ENCODE data around the gene PRICKLE1.
"Not testable (repeated sequence)": the region's sequence is repeated elsewhere in the genome, so short reads cannot be mapped to it uniquely, and the experiment has no call there.

The PRICKLE1 gene

DNA sequence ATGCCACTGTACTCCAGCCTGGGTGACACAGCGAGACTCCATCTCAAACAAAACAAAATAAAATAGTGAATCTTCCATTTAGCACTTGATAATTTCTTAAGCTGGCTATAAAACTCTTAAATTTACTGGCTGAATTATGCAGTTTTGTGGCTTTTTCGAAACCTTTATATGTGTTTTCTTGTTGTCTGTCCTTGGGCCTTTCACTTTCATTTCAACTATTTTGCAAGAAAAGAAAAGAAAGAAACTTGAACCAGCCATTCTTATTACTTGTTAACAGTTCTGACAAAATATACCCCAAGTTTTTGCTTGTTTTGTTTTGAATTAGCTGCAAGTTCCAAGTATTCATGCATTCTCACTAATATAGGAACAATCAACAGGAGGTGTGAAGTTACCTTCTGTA, 42.8 kb downstream of the PRICKLE1 start:
- Histone ChIP-seq H3K27ac (peak overlapping the region; percentile 58), H4K20me1 (ENCODE audit: insufficient read depth) (no peaks in the 10 kb centered on the region)

GRCh38 chr12:42541965-42542364, 47.6 kb downstream of the PRICKLE1 start:
- peaks cover 11% of the 10 kb centered on the region for H3K4me1 ChIP-seq (ENCODE audit: low read depth, poor library complexity, severe bottlenecking)
- no peaks in the 10 kb centered on the region for H3K36me3 ChIP-seq (ENCODE audit: insufficient read depth)
- TF ChIP-seq, protein P1, sequence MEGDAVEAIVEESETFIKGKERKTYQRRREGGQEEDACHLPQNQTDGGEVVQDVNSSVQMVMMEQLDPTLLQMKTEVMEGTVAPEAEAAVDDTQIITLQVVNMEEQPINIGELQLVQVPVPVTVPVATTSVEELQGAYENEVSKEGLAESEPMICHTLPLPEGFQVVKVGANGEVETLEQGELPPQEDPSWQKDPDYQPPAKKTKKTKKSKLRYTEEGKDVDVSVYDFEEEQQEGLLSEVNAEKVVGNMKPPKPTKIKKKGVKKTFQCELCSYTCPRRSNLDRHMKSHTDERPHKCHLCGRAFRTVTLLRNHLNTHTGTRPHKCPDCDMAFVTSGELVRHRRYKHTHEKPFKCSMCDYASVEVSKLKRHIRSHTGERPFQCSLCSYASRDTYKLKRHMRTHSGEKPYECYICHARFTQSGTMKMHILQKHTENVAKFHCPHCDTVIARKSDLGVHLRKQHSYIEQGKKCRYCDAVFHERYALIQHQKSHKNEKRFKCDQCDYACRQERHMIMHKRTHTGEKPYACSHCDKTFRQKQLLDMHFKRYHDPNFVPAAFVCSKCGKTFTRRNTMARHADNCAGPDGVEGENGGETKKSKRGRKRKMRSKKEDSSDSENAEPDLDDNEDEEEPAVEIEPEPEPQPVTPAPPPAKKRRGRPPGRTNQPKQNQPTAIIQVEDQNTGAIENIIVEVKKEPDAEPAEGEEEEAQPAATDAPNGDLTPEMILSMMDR (conservative IDR thresholded peaks at IDR 0.05; ENCODE audit: low read depth, low read length), result no peak
- H4K20me1 ChIP-seq (ENCODE audit: insufficient read depth), result no peaks in the 10 kb centered on the region
- no peaks in the 10 kb centered on the region for H3K79me2 ChIP-seq (ENCODE audit: insufficient read depth, low read depth)
- no peak overlapping the region for H3K4me2 ChIP-seq
- H2AFZ ChIP-seq (ENCODE audit: low read depth), result no peak overlapping the region
- H3K27me3 ChIP-seq (ENCODE audit: insufficient read depth, low read depth), result no peaks in the 10 kb centered on the region
- H3K27ac ChIP-seq, result no peak overlapping the region
- H3K9ac ChIP-seq, result no peak overlapping the region
- no peak overlapping the region for H3K4me3 ChIP-seq (IDR thresholded peaks at IDR 0.05; ENCODE audit: insufficient read depth, low read depth, low read length)

More for the DNA sequence above, 42.8 kb downstream of the PRICKLE1 start:
- no peak overlapping the region for H3K4me3 ChIP-seq (IDR thresholded peaks at IDR 0.05; ENCODE audit: insufficient read depth, low read depth, low read length)
- no peaks in the 10 kb centered on the region for H3K79me2 ChIP-seq (ENCODE audit: insufficient read depth, low read depth)
- TF ChIP-seq, protein P1 (conservative IDR thresholded peaks at IDR 0.05; ENCODE audit: low read depth, low read length), result no peak
- H2AFZ ChIP-seq (ENCODE audit: low read depth), result peak overlapping the region; percentile 71
- peaks cover 15% of the 10 kb centered on the region for H3K4me1 ChIP-seq (ENCODE audit: low read depth, poor library complexity, severe bottlenecking)
- no peaks in the 10 kb centered on the region for H3K36me3 ChIP-seq (ENCODE audit: insufficient read depth)
- peak overlapping the region; percentile 71 for H3K4me2 ChIP-seq
- no peaks in the 10 kb centered on the region for H3K27me3 ChIP-seq (ENCODE audit: insufficient read depth, low read depth)
- peak overlapping the region; percentile 51; the same call in 1 of the 2 replicates for H3K9ac ChIP-seq

DNA sequence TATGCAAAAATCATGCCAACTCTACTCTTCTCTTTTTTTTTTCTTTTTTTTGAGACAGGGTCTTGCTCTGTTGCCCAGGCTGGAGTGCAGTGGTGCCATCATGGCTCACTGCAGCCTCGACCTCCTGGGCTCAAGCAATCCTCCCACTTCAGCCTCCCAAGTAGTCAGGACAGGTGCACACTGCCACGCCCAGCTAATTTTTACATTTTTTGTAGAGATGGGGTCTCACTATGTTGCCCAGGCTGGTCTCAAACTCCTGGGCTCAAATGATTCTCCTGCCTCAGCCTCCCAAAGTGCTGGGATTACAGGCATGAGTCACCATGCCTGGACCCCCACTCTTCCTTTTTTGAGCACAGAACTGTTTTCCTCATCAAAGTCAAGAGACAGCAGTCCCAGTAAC, 48.2 kb downstream of the PRICKLE1 start:
- not testable (repeated sequence) for H4K20me1 ChIP-seq (ENCODE audit: insufficient read depth); H3K79me2 ChIP-seq (ENCODE audit: insufficient read depth, low read depth); H3K27me3 ChIP-seq (ENCODE audit: insufficient read depth, low read depth); H2AFZ ChIP-seq (ENCODE audit: low read depth); H3K9ac ChIP-seq; H3K36me3 ChIP-seq (ENCODE audit: insufficient read depth); H3K4me2 ChIP-seq; H3K4me3 ChIP-seq (IDR thresholded peaks at IDR 0.05; ENCODE audit: insufficient read depth, low read depth, low read length); H3K4me1 ChIP-seq (ENCODE audit: low read depth, poor library complexity, severe bottlenecking); H3K27ac ChIP-seq

DNA sequence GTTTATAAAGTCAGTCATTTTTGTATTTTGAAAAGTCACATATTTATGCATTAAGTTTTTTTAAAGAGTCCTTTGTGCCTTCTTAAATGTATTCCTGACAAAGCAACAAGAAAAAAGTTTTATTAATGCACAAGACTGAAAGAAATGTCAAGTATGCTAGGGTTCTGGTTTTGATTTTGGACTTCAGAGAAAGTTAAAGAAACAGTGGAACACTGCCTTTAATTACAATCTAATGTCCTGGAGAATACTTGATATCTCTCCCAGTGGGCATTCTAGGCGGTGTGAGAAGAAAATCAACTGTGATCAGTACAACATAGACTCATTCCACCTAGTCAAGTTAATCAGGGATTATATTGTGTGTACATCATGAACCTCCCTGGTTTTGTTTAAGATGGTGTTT, 49.9 kb downstream of the PRICKLE1 start:
- Histone ChIP-seq H2AFZ (ENCODE audit: low read depth) (no peak overlapping the region), H3K36me3 (ENCODE audit: insufficient read depth) (no peaks in the 10 kb centered on the region), H3K79me2 (ENCODE audit: insufficient read depth, low read depth) (no peaks in the 10 kb centered on the region), H3K4me3 (IDR thresholded peaks at IDR 0.05; ENCODE audit: insufficient read depth, low read depth, low read length) (no peak overlapping the region), H3K4me2 (no peak overlapping the region), H3K27me3 (ENCODE audit: insufficient read depth, low read depth) (no peaks in the 10 kb centered on the region), H3K9ac (no peak overlapping the region), H3K27ac (no peak overlapping the region), H4K20me1 (ENCODE audit: insufficient read depth) (no peaks in the 10 kb centered on the region), H3K4me1 (ENCODE audit: low read depth, poor library complexity, severe bottlenecking) (no peaks in the 10 kb centered on the region)
- TF ChIP-seq, protein P1 (conservative IDR thresholded peaks at IDR 0.05; ENCODE audit: low read depth, low read length), result no peak

GRCh38 chr12:42538203-42538602, 51.3 kb downstream of the PRICKLE1 start:
- Histone ChIP-seq H3K27me3 (ENCODE audit: insufficient read depth, low read depth) (no peaks in the 10 kb centered on the region), H3K4me2 (no peak overlapping the region), H4K20me1 (ENCODE audit: insufficient read depth) (no peaks in the 10 kb centered on the region), H3K27ac (no peak overlapping the region), H3K4me1 (ENCODE audit: low read depth, poor library complexity, severe bottlenecking) (no peaks in the 10 kb centered on the region), H3K9ac (no peak overlapping the region), H2AFZ (ENCODE audit: low read depth) (no peak overlapping the region), H3K4me3 (IDR thresholded peaks at IDR 0.05; ENCODE audit: insufficient read depth, low read depth, low read length) (no peak overlapping the region), H3K79me2 (ENCODE audit: insufficient read depth, low read depth) (no peaks in the 10 kb centered on the region), H3K36me3 (ENCODE audit: insufficient read depth) (no peaks in the 10 kb centered on the region)
- TF ChIP-seq, protein P1 (conservative IDR thresholded peaks at IDR 0.05; ENCODE audit: low read depth, low read length), result no peak
